ENCODE data around the gene PSMB5.

Gene PSMB5

DNA sequence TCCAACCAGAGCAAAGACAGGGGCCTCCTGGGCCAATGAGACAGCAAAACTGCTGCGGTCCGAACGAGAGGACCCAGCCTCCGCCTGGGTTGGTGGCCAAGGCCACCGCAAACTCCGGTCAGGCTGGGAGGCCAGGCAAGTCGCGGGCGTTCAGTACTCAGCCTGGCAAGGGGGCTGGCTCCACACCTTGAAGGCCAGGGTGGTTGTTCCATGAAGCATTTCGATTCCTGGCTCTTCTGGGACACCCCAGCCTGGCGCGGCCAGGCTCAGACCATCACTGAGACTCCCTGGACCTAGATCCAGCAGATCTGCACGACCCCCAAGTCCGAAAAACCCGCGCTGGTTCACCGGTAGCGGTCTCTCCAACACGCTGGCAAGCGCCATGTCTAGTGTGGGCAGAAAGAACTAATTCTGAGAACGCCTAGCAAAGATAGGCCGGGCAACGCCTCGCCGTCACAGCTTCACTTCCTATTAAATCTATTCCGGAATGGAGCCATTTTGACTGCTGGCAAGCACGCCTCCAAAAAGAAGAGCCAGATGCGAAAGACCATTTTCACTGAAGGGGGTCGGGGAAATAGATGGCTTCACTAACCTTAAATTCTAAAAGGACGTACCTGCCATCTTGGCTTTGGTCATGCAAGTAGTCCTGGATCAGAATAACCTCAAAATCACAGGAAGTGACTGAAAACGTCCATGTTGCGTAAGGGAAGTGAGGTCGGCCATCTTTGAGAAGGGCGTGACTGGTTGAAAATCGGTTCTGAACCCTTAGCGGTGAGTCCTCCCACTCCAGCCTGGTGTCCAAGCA is at the start of gene PSMB5:
Gene PSMB5 (minus strand): TSS at position 403 of the 805 bp plus-strand sequence. CDS start 19 bp downstream, at position 384.
- peak; percentile 91 for DNase-seq

GRCh38 chr14:23080474-23080873 is 45.8 kb upstream of the PSMB5 start:
- DNase-seq: no peak

DNA sequence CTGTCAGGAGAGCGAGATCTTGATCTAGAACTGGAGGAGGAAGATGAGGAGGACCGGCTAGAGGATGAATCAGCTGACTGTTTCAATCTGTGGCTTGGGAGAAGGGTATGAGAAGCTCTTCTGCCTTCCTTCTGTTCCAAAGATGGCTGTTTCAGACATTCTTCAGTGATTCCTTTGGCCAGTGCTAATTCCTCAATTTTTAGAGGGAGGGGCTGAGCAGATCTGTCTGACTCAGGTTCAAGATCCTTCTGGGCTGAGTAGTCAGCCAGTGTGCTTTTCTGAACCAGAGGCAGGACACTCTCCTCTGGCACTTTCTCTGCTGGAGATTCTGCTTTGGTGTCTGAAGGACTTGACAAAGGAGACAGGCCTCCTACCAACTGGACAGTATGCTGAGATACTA is 45.0 kb upstream of the PSMB5 start:
- DNase-seq: no peak

- no peak for DNase-seq
These were observed 44.0 kb upstream of the PSMB5 start for GRCh38 chr14:23078692-23079116.

- no peak for DNase-seq
These were observed 43.3 kb upstream of the PSMB5 start for GRCh38 chr14:23077962-23078361.

GRCh38 chr14:23076785-23077408 is 42.2 kb upstream of the PSMB5 start:
- DNase-seq: peak; percentile 13

DNA sequence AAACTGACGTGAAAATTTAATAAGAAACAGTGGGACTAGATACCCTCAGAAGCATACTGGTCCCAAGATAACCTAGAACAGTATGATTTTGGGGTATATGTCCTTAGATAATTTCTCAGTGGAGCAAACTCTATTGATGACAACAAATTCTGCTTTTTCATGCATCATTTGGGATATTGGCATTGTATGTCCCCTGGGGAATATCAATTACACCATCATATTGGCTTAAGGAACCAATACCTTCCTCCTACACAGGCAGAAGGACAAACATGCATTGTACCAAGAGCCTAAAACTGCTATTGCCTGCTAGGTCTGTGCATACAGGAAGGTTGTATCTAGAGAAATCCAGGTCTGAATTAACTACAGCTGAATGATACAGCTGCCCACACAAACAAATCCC is 40.2 kb upstream of the PSMB5 start:
- no peak for DNase-seq

DNA sequence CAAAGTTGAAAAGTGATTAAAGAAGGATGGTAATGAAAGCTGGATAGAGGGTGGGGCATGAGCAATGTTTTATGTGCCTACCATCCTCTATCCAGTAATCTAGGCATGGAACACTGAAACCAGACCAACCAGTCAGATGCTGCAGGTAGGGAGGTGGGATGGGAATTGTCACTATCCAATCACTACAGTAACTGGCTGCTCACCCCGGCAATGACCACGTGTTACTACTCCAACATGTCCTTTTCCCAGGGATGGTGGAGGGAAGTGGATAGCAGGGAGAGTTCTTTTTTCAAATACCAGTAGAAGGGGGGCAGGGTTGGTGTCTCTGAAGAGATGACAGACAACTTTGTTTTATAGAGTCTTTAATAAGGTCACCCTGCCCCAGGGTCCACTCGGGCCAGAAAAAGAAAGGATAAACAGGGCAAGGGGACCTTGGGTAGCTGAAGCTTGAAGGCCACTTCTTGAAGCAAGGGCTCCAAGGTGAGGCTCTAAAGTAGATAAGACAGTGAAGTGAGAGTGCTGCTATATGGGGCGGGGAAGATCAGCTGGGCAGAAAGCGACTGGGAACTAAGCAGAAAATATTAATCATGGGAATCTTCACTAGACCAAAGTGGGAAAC is 37.3 kb upstream of the PSMB5 start:
- no peak for DNase-seq

DNA sequence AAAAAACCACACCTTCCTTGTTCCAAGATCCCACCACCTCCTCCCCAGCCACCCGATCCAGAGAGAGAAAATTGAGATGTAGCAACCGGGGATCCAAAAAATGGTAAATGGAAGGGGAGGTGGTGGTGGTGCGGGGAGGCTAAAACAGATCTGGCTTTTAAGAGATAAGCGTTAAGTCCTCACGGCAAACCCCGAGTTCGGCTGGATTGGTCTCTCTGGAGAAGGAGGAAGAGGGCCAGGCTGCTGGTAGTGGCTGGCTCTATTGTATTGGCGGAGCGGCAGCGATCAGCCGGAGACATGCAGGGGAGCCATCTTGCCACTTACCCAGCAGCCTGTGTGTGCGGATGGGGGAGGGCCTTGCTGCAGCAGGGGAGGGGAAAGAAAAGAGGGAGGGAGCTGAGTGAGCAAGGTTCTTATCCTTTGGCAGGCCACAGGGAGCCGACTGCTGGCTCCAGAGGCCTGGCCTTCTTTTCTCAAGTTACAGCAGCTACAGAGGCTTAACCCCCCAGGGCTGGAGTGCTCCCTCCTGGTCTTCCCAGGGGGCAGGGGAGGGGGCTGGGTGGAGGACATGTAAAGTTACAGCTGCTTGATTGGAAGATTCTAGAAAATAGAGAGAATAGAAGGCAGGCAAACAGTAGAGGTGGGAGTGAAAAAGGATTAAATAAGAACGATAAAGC is 36.7 kb upstream of the PSMB5 start:
- peak; percentile 85 for DNase-seq

- no peak for DNase-seq
These were observed 35.8 kb upstream of the PSMB5 start for GRCh38 chr14:23070262-23071129.

DNA sequence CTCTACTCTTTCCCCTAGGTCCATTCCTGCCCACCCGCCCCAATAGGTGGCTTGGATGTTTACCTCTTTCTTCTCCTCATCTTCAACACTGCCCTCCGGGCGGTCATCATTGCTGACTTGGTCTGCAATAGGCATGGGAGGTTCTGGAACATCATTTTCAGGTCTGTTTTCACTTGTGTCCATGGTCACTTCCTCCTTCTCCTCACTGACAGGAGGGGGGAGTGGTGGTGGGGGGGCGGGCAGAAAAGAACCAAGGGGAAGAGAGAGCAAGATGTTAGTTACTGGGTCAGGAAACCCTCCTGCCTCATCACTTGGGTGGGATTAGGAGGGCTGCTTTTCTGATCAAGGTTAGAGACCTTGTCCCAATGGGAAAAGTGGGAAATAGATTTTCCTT is 34.7 kb upstream of the PSMB5 start:
- no peak for DNase-seq

DNA sequence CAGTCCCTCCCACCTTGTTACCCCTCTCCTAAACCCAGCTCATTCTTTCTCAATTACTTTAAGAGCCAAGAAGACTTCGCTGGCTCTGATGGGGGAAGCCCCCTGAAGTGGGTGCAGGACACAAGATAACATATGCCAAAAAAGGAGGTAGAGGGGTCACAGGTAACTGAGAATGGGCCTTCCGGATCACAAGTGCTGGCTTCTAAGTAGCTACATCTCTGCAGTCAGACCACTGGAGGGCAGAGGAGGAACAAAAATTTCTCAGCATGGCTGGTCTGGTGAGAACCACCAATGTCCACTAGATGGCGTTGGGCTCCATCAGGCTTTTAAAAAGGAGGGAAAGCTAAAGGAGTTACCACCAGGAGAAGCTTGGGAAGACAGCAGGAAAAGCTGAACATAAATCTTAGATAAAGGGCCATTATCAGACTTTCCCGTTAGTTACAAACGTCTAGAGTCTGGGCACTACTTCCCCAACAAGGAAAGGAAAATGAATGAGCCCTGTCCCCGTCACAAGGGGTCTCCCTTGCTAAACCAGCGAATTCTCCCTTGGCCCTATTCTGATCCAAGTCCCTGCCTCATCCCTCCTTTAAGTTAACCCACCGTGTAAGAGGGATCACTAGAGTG is 34.2 kb upstream of the PSMB5 start:
- peak; percentile 77 for DNase-seq

DNA sequence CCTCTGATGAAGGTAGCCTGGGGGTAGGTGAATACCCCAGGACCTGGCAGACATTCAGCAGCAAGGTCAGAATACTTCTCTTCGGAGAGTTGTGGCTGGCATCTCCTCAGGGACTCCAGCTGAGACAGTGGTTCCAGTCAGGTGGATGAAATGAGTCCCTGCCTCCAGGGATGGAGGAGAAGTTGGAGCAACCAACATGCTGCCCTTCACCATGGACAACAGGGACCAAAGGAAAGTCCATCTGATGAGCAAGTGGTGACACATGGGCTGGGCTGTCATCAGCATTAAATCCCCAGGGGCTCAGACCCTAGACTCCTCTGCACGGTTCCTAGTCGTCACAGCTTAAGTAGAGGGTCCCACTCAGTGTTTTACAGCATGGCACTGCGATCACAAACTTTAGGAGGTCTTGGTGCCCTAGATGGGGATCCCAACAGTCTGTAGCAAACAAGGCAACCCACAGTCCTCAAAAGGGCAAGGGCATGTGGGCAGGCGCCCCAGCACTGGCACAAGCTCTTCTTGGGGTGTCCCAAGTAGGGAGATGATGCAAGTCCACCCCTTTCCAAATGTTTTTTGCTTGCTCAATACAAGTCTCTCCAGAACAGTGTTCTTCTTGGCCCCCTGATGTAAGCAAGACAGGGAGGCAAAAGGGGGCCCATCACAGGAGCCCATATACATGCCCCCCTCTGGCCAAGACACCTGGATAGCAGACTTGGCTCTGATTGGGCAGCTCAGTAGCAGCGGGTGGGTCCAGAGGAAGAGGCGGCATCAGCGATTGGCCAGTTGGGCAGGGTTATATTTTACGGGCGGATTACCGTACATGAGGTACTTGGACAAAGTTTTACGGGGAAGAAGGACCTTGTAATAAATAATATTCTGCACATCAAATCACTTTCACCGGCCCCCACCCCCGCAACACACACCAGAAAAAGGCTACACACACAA is 33.4 kb upstream of the PSMB5 start:
- no peak for DNase-seq

GRCh38 chr14:23066855-23067744 is 32.4 kb upstream of the PSMB5 start:
- DNase-seq: no peak

DNA sequence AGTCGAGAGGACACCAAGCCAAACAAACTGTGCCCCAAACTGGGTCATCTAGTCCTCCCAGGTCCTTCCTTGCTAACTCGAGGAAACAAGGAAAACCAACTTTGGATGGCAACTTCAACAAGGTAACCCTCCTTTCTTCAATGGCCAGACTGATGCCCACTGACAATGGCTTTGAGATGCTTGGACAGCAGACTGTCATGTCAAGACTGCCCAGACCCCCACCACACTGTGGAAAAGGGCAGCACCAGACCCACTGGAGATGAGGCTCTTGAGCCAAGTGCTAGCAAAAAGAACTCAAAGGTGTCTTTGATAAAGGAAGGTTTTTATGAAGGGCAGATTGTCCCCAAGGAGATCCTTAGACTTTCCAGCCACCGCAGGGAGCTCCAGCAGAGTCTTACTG is 31.7 kb upstream of the PSMB5 start:
- no peak for DNase-seq

DNA sequence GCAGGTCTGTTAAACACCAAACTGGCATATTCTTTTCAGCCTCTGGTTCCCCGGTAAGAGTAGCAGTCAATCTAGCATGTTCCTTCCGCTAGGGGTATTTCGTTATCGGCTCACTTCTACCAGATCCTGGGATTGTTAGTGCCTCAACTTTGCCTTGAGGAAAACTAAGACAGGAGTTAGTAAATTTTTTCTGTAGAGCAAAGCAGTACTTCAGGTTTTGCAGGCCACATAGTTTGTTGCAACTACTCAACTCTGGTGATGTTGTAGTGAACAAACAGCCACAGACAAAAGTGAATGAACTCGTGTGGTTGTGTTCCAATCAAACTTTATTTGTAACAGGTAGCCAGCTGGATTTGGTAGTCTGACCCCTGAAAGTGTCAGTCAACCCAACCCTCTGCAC is 28.9 kb upstream of the PSMB5 start:
- no peak for DNase-seq

DNA sequence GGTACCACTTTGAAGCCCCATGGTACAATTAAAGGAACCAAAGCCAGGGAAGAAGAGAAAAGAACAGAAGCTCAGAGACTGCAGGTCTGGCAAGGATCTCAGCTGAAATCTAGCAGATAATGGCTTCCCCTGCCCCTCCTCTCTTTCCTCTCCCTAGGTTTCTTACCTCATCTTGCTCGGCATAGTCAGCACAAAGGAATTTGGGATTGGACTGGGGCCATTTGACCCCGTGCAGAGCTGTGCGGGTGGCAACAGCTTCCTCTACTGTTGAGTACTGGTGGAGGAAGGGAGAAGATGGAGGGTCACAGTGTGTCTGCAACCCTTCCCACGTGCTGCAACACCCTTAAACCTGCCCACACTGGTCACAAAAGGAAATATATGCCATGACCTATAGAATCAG is 27.3 kb upstream of the PSMB5 start:
- no peak for DNase-seq

DNA sequence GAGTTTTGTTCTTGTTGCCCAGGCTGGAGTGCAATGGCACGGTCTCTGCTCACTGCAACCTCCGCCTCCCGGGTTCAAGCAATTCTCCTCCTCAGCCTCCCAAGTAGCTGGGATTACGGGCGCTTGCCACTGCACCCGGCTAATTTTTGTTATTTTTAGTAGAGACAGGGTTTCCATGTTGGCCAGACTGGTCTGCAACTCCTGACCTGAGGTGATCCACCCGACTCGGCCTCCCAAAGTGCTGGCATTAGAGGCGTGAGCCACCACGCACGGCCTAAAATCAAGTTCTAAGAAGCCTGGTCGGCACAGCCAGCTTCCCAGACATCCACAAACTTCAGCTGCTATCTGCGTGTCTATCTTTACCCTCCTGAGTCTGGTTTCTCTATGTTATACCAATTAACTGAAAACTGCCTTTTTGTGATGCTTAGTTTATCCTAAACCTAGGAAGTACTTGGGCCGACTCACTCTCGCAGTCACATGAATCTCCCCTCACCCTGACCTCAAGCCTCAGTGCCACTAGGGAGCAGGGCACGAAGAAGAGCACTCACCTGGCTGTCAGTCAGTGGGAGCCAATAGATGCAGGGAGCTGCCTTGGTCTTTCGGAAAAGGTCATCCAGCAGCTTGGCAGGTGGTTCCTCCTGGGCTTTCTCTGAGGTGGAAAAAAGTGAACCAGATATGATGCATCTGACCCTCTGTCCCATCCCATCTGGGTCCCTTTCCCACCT is 26.0 kb upstream of the PSMB5 start:
- no peak for DNase-seq

Measured in RPMI8226 (cell line).